GM10266 (cell line): ENCODE measurements around the gene MTHFSD.

Source experiments
- DNase-seq: peaks from one replicate; pipeline ENCODE4 v3.0.0; 2012; ENCODE audit errors: extremely low spot score
- TF ChIP-seq, protein P1 (sequence below): IDR thresholded peaks from 2 replicates; pipeline ENCODE4 v1.5.1; 2012; ENCODE audit warnings: mild to moderate bottlenecking, low read depth; ENCODE audit not compliant: control insufficient read depth, insufficient read depth; ENCODE audit errors: missing control alignments

Gene MTHFSD

DNA sequence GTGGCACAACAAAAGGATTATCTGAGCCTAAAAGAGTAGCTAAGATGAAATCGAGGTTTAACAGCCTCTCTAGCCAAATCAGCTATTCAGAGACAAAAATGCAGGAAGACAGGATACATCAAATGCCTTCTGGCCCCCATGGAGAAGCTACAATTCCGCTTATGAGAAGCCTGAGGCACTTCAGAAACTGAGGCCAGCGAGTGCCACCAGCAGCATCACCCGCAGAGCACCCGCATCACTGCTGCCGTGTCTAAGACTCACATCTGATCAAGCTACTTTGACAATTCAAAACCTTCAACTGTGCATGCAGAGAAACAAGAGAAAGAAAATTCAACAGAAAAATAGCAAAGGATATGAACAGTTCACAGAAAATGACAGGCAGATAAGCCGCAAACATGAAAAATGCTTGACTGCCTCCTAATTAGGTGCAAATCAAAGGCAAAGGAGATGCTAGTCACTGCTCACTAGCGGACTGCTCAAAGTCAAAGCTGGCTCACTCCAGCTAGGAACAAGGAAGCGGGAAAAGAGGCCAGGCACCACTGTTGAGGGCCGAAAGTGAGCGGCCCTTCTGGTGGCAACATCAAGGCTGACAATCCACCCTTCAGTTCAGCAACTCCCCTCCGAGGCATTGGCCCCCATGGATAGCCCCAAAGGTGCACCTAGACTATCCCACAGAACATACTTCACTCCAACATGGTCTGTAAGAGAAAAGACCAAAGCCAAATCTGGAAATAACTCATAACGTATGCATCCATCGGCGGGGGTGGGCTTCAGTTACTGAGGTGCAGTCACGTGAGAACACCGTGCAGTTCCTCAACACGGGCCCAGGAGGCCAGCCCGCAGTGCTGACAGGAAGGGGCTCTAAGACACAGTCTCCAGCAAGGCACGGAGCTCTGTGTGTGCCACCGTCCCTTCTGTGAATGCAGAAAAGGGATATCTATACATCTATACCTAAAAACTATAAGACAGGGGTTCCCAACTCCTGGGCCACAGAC is 12.0 kb downstream of the MTHFSD start:
- no peak for DNase-seq
- TF ChIP-seq, protein P1, sequence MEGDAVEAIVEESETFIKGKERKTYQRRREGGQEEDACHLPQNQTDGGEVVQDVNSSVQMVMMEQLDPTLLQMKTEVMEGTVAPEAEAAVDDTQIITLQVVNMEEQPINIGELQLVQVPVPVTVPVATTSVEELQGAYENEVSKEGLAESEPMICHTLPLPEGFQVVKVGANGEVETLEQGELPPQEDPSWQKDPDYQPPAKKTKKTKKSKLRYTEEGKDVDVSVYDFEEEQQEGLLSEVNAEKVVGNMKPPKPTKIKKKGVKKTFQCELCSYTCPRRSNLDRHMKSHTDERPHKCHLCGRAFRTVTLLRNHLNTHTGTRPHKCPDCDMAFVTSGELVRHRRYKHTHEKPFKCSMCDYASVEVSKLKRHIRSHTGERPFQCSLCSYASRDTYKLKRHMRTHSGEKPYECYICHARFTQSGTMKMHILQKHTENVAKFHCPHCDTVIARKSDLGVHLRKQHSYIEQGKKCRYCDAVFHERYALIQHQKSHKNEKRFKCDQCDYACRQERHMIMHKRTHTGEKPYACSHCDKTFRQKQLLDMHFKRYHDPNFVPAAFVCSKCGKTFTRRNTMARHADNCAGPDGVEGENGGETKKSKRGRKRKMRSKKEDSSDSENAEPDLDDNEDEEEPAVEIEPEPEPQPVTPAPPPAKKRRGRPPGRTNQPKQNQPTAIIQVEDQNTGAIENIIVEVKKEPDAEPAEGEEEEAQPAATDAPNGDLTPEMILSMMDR: no peak

DNA sequence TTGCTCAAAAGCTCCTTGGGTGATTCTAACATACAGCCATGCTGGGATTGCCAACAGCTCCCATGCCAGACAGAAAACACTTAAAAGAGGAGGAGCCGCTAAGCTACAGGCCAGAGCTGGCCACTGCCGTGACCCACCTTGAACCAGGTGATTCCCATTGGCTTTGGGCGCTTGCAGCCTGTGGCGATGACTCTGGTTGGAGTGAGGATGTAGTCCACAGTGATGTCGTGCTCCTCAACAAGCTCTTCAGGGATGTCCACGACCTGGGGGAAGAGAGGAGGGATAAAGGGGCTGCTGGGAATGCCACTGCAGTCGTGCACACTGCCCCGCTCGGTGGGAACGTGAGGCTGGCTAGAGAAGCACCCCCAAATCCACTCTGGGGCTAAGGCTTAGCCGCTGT is 13.5 kb downstream of the MTHFSD start:
- TF ChIP-seq, protein P1: no peak
- DNase-seq: no peak

DNA sequence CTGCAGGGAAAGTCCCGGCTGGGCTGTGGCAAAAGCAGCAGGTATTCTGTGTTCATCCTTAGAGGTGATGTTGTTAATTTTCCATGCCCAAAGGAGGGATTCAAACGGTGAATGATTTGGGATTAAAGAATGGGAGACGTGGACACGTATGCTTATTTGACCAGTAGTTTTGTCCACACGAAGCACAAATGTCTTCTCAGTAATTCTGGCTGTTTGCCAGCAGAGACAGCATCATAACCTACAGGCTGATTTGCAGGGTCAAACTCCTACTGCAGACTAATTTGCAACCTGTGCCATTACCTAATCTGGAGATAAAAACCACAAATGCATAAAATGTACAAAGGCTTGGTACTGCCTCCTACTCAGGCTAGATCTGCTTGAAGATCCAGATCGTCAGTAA is 14.1 kb downstream of the MTHFSD start:
- TF ChIP-seq, protein P1: no peak

DNA sequence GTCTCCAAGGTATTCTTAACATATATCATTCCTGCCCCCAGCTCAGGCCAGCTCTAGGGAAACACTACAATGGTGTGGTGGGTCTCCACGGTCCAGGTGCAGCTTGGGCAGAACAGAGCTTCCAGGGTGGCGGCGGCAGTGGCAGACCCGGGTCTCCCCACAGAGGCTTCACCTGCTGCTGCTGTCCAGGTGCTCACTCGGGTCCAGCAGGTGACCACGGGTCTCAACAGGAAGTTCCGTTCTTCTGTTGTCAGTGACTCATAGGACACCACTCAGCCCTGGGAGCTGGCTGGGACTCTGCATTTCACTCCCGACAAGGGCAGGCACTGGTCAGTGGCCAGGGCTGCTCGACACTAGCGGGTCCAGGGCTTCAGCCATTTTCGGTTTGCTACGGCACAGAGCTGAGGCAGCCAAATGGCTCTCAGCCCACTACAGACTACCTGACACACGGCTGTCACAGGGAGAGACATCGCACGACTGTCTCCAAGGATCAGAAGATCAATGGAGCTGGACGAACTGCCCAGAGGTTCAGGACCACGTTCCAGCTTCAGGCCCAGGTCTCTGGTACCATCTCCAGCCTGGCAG is 16.7 kb downstream of the MTHFSD start:
- no peak for DNase-seq
- TF ChIP-seq, protein P1: no peak

More for the DNA sequence above, 14.1 kb downstream of the MTHFSD start:
- no peak for DNase-seq

DNA sequence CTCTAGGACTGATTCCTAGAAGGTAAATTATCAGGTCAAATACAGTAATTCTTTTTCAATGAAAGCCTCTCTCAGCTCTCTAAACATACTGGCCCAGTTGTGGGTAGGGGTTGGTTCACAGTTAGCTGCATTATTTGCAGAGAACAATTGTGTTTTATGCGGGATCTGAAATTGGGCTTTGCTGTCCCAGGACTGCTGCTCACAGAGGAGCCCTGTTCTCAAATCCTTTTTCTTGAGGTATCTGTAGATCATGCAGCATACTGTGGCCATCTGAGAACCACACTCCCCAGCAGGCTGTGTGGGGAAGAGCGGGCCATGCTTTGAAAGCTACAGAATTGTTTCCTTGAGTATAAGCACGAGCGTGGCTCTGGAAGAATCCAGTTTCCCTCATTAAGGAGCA is 17.5 kb downstream of the MTHFSD start:
- TF ChIP-seq, protein P1: no peak
- no peak for DNase-seq

DNA sequence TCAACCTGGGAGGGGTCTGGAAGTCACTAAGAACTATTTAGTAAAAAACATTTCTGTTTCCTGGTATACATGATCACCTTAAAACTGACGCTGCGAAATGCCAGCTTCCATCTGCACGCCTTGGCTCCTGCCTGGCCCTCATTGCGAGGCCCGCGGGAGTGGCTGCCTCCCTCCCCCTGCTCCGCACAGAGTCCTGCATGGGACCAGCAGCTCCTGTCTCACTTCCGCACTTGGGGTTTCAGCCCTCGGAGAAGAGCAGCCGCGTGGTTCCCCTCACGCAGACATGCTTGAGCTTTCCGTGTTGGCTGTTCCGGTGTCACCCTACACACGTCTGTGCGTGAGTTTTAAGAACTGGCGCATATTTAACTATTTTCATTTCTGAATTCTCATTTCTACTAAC is 18.4 kb downstream of the MTHFSD start:
- DNase-seq: no peak
- TF ChIP-seq, protein P1: no peak
